Parathyroid adenoma (tissue), 2 donors: ENCODE measurements around the gene ZFAND2B.
A peak's percentile ranks its signal among the peaks of the same experiment; 100 is the strongest.

Experiments
- H2AFZ ChIP-seq: fragments of 300-600 bp; sonication (generic); one replicate; pipeline ENCODE4 v1.7.0; 2017; ENCODE audit warnings: antibody characterized with exemption, mild to moderate bottlenecking
- H3K27ac ChIP-seq: fragments of 300-600 bp; sonication (generic); one replicate; pipeline ENCODE4 v1.7.0; 2017
- H3K27me3 ChIP-seq: fragments of 300-600 bp; sonication (generic); one replicate; pipeline ENCODE4 v1.7.0; 2017; ENCODE audit warnings: low read length; ENCODE audit not compliant: control insufficient read depth, insufficient read depth
- H3K36me3 ChIP-seq: fragments of 300-600 bp; sonication (generic); one replicate; pipeline ENCODE4 v1.7.0; 2017; ENCODE audit warnings: low read length; ENCODE audit not compliant: control insufficient read depth, insufficient read depth
- H3K4me1 ChIP-seq: fragments of 300-600 bp; sonication (generic); one replicate; pipeline ENCODE4 v1.7.0; 2017; ENCODE audit warnings: control low read depth
- H3K4me2 ChIP-seq: fragments of 300-600 bp; sonication (generic); one replicate; pipeline ENCODE4 v1.7.0; 2017; ENCODE audit warnings: low read length
- H3K4me3 ChIP-seq: fragments of 300-600 bp; sonication (generic); one replicate; pipeline ENCODE4 v1.7.0; 2017; ENCODE audit warnings: low read depth, low read length
- H3K79me2 ChIP-seq: fragments of 300-600 bp; sonication (generic); one replicate; pipeline ENCODE4 v1.7.0; 2017; ENCODE audit warnings: control low read depth
- H3K9ac ChIP-seq: fragments of 300-600 bp; sonication (generic); one replicate; pipeline ENCODE4 v1.7.0; 2017; ENCODE audit warnings: mild to moderate bottlenecking
- H3K9me3 ChIP-seq: fragments of 300-600 bp; sonication (generic); one replicate; pipeline ENCODE4 v1.7.0; 2017; ENCODE audit warnings: low read length; ENCODE audit not compliant: control insufficient read depth
- TF ChIP-seq, protein P1 (sequence below): fragments of 300-600 bp; sonication (generic); IDR thresholded peaks from one replicate; pipeline ENCODE4 v1.7.0; 2017; ENCODE audit warnings: antibody characterized with exemption, mild to moderate bottlenecking
- donor health status: primary hyperparathyroidism.

ZFAND2B gene

DNA sequence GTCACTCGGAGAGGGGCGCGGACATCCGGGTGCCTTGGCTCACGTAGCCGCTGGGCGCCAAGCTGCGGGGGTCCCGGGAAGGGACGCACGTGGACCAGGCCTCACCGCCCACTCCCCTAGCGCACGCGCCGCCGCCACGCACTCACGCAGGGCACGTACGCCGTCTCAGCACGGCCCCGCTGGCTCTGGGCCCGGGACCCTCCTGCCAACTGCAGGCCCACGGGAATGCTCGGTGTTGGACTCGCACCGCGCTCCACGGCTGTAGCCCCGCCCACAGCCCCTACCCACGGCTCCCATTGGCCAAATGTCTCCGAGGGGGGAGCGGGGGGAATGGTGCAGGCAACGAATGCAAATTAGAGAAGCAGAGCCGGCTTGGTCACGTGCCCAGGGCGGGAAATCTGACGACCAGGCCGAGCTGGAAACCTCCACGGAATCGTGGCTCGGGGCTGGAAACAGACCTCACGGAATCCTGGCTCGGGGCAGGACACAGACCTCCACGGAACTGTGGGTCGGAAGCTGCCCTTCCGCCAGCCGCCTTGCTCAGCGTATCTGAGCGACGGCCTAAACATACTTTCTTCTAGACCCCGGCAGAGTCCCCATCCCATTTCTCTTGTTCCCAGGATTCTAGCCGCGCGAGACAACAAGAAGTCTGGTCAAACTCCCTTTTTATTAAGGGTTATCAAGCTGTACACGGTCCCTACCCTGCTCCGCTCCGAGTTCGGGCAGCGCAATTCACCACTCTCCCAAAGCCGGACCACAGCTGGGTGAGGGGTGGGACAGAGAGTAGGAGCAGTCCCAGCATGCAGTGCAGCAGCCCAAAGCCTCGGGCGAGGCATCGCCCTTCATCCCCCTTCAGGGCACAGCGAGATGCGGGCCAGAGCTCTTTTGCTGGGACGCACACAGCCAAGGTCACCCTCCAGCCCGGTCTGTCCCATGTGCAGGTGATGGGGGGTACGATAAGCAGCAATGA is 12.4 kb downstream of the ZFAND2B start, which contains the start of gene ABCB6:
TSS of gene ABCB6 (minus strand) at position 227 of the 970 bp plus-strand sequence. CDS start 285 bp downstream, outside the sequence.
- H3K4me3 ChIP-seq = peak within 1 kb of the TSS; percentile 66
- H3K36me3 ChIP-seq = no peaks in the 10 kb centered on the region
- H3K9ac ChIP-seq = peak within 1 kb of the TSS; percentile 24
- no peaks in the 10 kb centered on the region for H3K9me3 ChIP-seq
- H3K4me2 ChIP-seq = peak within 1 kb of the TSS; percentile 91
- peak within 1 kb of the TSS; percentile 86 for H2AFZ ChIP-seq
- H3K27me3 ChIP-seq = no peaks in the 10 kb centered on the region
- no peaks in the 10 kb centered on the region for H3K79me2 ChIP-seq
- H3K4me1 ChIP-seq = peaks cover 12% of the 10 kb centered on the region
- peak within 1 kb of the TSS; percentile 83 for H3K27ac ChIP-seq
- TF ChIP-seq, protein P1, sequence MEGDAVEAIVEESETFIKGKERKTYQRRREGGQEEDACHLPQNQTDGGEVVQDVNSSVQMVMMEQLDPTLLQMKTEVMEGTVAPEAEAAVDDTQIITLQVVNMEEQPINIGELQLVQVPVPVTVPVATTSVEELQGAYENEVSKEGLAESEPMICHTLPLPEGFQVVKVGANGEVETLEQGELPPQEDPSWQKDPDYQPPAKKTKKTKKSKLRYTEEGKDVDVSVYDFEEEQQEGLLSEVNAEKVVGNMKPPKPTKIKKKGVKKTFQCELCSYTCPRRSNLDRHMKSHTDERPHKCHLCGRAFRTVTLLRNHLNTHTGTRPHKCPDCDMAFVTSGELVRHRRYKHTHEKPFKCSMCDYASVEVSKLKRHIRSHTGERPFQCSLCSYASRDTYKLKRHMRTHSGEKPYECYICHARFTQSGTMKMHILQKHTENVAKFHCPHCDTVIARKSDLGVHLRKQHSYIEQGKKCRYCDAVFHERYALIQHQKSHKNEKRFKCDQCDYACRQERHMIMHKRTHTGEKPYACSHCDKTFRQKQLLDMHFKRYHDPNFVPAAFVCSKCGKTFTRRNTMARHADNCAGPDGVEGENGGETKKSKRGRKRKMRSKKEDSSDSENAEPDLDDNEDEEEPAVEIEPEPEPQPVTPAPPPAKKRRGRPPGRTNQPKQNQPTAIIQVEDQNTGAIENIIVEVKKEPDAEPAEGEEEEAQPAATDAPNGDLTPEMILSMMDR = no peak

DNA sequence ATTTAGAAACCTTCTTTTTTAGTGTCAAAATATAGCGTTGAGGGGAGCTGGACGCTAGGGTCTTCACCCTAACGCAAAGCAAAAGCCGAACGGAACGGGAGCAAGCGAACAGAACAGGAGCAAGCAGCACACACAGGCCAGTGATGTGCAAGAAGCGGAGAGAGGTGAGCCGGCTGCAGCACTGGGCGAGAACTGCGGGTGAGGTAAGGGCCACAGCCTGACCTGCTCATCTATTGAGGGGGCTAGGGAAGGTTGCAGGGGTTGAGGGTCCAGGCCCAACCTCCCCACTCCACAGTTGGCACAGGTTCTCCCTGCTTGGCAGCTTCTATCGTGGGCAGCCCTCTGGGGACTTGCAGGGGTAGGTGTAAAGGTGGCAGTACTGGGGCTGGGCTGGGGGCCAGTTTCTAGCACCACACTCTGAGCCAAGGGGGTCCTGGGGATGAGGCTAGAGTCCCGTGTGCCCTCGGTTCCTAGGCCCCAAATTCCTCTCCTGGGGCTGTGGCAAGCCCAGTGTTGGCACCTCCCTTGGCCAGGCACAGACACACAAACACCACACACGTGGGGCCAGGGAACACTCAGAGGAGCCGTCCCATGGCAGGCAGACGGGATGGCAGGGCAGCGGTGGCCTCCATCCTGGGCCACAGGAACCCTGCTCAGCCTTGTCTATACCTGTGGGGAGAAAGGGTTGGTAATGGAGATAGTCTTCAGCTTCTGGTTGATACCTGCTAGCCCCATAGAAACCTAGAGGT is 13.4 kb downstream of the ZFAND2B start:
- no peak overlapping the region for H2AFZ ChIP-seq
- H3K4me1 ChIP-seq = peaks cover 12% of the 10 kb centered on the region
- no peaks in the 10 kb centered on the region for H3K27me3 ChIP-seq
- no peaks in the 10 kb centered on the region for H3K36me3 ChIP-seq
- no peak overlapping the region for H3K4me3 ChIP-seq
- H3K9me3 ChIP-seq = no peaks in the 10 kb centered on the region
- H3K9ac ChIP-seq = no peak overlapping the region
- no peaks in the 10 kb centered on the region for H3K79me2 ChIP-seq
- TF ChIP-seq, protein P1 = no peak
- H3K4me2 ChIP-seq = no peak overlapping the region
- H3K27ac ChIP-seq = no peak overlapping the region

DNA sequence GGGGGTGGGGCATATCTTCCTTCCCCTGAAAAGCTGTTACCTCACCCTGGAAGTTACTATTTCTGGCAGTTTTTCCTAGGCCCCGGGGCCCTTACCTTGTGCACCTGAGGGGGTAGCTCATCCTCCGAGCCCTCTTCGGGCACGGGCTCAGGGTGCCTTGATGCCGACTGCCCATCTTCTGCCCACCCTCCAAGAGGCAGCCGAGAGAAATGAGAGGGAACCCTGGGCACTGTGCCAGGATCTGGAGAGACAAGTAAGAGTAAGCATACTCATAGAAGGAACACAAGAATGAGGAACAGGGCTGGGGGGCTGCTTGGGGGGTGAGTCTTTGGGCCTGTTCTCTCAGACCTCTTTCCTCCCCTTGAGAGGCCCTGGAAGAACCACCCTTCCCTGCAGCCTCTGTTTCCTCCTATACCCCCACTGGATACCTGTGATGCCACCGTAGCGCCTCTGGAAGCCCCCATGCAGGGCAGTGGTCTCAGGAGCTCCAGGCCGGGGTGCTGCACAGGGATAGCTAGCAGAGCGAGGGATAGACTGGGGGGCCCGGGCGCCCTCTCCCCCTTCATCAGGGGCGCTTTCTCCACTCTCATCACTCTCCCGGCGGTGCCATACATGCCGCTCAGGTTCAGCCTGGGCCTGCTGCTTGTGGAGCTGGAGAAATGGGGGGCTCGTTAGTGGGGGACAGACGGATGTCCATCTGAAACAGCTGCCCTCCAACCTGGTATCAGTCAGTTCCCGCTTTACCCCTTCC is 14.2 kb downstream of the ZFAND2B start:
- Histone ChIP-seq H3K4me2 (no peak overlapping the region), H2AFZ (no peak overlapping the region), H3K79me2 (no peaks in the 10 kb centered on the region), H3K4me1 (peaks cover 12% of the 10 kb centered on the region), H3K9ac (no peak overlapping the region), H3K9me3 (no peaks in the 10 kb centered on the region), H3K27me3 (no peaks in the 10 kb centered on the region), H3K27ac (no peak overlapping the region), H3K36me3 (no peaks in the 10 kb centered on the region), H3K4me3 (no peak overlapping the region)
- TF ChIP-seq, protein P1 = no peak

DNA sequence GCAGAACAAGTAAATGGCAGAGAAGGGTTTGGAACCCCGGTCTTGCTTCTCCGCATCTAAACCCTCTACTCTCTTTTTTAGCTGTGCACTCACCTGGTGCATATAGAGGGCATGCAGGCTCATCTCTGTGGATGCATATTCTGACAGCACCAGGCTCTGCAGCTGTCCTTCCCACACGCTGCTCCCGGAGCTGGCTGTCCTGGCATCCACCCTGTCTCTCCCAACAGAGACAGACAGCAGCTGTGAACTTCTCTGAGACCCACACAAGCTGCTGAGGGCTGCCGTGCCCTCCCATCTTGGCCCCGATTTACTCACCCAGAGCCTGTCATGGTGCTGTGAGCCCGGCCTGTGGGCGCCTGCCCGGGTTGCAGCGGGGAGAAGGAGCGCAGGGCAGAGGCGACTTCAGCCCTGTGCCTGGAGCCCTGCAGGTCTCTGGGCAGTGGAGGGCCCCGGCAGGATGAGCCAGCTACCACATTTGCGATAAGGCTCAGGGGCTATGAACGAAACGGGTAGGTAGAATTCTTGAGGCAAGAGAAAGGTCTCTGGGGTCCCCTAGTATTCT is 15.5 kb downstream of the ZFAND2B start:
- Histone ChIP-seq H3K4me3 (no peak overlapping the region), H2AFZ (no peak overlapping the region), H3K4me2 (no peak overlapping the region), H3K36me3 (no peaks in the 10 kb centered on the region), H3K27ac (no peak overlapping the region), H3K4me1 (peaks cover 12% of the 10 kb centered on the region), H3K9me3 (no peaks in the 10 kb centered on the region), H3K9ac (no peak overlapping the region), H3K79me2 (no peaks in the 10 kb centered on the region), H3K27me3 (no peaks in the 10 kb centered on the region)
- TF ChIP-seq, protein P1 = no peak
